Activated CD4-positive, alpha-beta T cell treated with anti-CD3 and anti-CD28 coated beads, Interleukin-2, Interleukin-6, amounts not matched to agents 100 ng/mL and 50 ng/mL, durations not matched to agents 16 hours and 8 hours (primary cell): ENCODE results near the gene CCT8L2.
"Not testable (repeated sequence)": the region's sequence is repeated elsewhere in the genome, so short reads cannot be mapped to it uniquely, and the experiment has no call there.

ENCODE experiments used
- DNase-seq: peaks from one replicate; pipeline ENCODE4 v3.0.0-alpha.2; 2020

Gene CCT8L2

DNA sequence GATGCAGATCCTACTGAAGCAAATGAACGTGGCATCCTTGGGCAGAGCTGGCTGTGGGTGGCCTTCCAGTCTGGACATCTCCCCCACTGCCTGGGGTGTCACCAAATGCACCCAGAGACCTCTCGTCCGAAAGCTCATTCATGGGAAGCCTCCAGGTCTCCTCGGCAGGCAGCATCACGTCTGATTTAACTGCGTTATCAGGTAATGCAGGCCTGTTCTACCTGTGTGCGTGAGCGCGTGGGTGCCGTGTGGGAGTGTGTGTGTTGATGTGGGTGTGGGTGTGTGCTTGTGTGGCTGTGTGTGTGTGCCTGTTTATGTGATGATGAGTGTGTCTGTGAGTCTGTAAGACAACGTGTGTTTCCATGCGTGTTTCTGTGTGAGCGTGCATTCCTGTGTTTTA, 35.1 kb downstream of the CCT8L2 start:
- not testable (repeated sequence) for DNase-seq

DNA sequence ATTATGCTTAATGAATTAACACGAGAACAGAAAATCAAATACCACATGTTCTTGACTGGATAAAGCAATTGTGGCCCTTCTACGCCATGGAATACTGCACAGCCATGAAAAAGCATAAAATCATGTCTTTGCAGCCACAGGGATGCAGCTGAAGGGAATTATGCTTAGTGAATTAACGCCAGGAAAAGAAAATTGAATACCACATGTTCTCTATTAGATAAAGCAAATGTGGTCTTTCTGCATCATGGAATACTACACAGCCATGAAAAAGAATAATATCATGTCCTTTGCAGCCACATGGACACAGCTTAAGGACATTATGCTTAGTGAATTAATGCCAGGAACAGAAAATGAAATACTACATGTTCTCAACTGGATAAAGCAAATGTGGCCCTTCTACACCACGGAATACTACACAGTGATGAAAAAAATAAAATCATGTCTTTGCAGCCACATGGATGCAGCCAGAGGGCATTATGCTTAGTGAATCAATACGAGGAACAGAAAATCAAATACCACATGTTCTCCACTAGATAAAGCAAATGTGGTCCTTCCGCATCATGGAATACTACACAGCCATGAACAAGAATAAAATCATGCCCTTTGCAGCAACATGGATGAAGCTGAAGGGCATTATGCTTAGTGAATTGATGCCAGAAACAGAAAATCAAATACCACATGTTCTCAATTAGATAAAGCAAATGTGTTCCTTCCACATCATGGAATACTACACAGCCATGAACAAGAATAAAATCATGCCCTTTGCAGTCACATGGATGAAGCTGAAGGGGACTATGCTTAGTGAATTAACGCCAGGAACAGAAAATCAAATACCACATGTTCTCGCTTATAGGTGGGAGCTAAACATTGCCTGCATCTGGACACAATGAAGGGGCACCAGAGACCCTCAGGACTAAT, 37.3 kb downstream of the CCT8L2 start:
- DNase-seq = not testable (repeated sequence)

DNA sequence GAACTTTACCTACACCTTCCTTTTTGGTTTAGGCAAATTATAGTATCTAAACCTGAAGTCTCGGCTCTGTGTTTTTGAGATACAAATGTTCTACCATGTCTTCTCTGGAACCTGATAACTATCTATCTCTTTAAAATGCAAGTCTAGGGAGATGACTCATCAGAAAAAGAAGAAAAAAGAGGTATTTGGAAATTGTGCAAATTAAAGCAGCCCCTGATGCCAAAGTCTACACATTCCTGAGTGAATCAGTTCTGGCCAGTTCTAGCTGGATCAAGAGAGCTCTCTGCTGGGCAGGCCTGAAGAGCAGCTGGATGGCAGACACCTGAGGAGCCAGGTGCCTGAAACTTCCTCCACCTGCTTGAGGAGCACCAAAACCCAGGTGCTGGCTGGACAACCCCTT, 49.3 kb downstream of the CCT8L2 start:
- DNase-seq = not testable (repeated sequence)
